VCaP (cell line): Measurements from ENCODE around the gene SLC4A2.
"Not testable (repeated sequence)": the region's sequence is repeated elsewhere in the genome, so short reads cannot be mapped to it uniquely, and the experiment has no call there.

Experiments
- H3K27ac ChIP-seq: fragments of 450-650 bp; 2 replicates; pipeline ENCODE4 v1.5.1; 2017
- TF ChIP-seq, protein P1 (sequence below): fragments of 450-650 bp; conservative IDR thresholded peaks from 2 replicates; pipeline ENCODE4 v1.5.1; 2017; ENCODE audit warnings: mild to moderate bottlenecking, moderate library complexity

The SLC4A2 gene

GRCh38 chr7:151035026-151035717 is 24.2 kb upstream of the SLC4A2 start:
- TF ChIP-seq, protein P1, sequence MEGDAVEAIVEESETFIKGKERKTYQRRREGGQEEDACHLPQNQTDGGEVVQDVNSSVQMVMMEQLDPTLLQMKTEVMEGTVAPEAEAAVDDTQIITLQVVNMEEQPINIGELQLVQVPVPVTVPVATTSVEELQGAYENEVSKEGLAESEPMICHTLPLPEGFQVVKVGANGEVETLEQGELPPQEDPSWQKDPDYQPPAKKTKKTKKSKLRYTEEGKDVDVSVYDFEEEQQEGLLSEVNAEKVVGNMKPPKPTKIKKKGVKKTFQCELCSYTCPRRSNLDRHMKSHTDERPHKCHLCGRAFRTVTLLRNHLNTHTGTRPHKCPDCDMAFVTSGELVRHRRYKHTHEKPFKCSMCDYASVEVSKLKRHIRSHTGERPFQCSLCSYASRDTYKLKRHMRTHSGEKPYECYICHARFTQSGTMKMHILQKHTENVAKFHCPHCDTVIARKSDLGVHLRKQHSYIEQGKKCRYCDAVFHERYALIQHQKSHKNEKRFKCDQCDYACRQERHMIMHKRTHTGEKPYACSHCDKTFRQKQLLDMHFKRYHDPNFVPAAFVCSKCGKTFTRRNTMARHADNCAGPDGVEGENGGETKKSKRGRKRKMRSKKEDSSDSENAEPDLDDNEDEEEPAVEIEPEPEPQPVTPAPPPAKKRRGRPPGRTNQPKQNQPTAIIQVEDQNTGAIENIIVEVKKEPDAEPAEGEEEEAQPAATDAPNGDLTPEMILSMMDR = no peak
- H3K27ac ChIP-seq = no peak overlapping the region

- H3K27ac ChIP-seq = no peak overlapping the region
- TF ChIP-seq, protein P1 = no peak
These were observed 23.5 kb upstream of the SLC4A2 start for GRCh38 chr7:151035902-151036301.

DNA sequence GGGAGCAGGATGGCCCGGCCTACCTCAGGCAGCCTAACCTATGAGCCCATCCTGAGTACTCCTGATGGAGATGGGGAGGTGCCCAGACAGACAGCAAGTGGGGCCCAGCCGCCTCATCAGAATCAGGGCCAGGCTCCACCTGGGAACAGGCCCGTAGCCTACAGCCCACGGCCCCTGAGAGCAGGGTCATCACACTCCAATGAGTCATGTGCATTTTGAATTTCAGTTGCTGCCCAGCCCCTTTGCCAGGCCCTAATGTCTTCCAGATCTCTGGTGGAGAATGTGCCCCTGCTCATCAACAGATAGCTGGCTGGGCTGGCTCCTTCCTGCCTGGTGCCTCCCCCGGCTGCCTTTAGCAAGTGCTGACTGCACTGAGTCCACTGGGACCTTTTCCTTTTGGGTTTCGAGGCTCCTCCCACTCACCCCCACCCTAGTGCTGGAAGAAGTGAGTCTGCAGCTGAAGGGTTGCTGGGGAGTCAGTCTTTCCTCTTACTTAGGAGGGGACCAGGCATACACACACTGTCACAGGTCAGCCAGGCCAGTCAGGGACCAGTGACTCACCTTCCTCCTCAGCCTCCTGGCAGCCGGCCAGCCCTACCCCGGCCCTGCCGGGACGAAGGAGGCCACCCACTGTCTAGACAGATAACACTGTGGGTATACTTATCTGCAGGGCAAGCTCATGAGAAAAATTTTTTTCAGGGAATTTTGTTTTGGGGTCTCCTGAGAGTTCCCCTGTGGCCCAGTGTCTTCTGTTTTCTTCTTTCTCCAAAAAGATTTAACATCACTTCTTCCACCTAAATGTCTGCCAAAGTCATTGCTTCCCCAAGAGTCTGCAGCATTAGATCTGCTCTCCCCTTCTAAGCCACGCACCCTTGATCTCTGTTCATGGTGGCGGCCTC is 20.2 kb upstream of the SLC4A2 start:
- TF ChIP-seq, protein P1 = no peak
- no peak overlapping the region for H3K27ac ChIP-seq

- TF ChIP-seq, protein P1 = no peak
- H3K27ac ChIP-seq = no peak overlapping the region
These were observed 19.4 kb upstream of the SLC4A2 start for GRCh38 chr7:151039850-151040548.

GRCh38 chr7:151040616-151041375 is 18.6 kb upstream of the SLC4A2 start:
- H3K27ac ChIP-seq = no peak overlapping the region
- TF ChIP-seq, protein P1 = no peak

- H3K27ac ChIP-seq = not testable (repeated sequence)
These were observed 15.9 kb upstream of the SLC4A2 start for GRCh38 chr7:151043449-151043848.

DNA sequence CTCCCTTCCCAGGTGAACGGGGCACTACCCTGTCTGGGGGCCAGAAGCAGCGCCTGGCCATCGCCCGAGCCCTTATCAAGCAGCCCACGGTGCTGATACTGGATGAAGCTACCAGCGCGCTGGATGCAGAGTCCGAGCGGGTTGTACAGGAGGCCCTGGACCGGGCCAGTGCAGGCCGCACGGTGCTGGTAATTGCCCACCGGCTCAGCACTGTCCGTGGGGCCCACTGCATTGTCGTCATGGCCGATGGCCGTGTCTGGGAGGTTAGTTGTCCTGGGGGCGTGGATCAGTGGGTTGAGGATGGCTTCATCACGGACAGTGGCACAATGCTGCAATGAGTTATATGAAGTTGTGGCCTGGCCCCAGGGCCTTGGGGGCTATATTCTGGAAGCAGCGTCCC is 15.4 kb upstream of the SLC4A2 start:
- TF ChIP-seq, protein P1 = no peak
- no peak overlapping the region for H3K27ac ChIP-seq
